Gastroesophageal sphincter (tissue), 4 donors: ENCODE data around the gene PARD3. TPM values are rescaled to one million over a fixed set of nuclear protein-coding genes. Genes with fewer than 3 reads are reported as not detected.
"Not testable (repeated sequence)": the region's sequence is repeated elsewhere in the genome, so short reads cannot be mapped to it uniquely, and the experiment has no call there.

Source experiments
- ATAC-seq: fragments of 150-250 bp; one replicate; pipeline ENCODE4 v1.9.1; 2016; ENCODE audit warnings: mild to moderate bottlenecking, moderate library complexity
- H3K27ac ChIP-seq, 4 donors: fragments of 200-600 bp; sonication (generic) in 3 of 4; 1 replicate in 3 of 4; 2 replicates in 1 of 4; pipeline ENCODE4 v1.5.1; 2016 to 2019
- H3K27me3 ChIP-seq: fragments of 200-600 bp; sonication (generic); one replicate; pipeline ENCODE4 v1.5.1; 2019
- H3K36me3 ChIP-seq, 2 donors: fragments of 200-600 bp; sonication (generic); one replicate each; pipeline ENCODE4 v1.5.1; 2019; ENCODE audit warnings: control low read depth in 1 of 2
- H3K4me1 ChIP-seq, 3 donors: fragments of 200-600 bp; sonication (generic); 1 replicate in 2 of 3; 2 replicates in 1 of 3; pipeline ENCODE4 v1.5.1; 2016 to 2019; ENCODE audit warnings: control low read depth in 2 of 3
- H3K4me3 ChIP-seq, 2 donors: fragments of 200-600 bp; sonication (generic); one replicate each; pipeline ENCODE4 v1.5.1; 2019; ENCODE audit warnings: mild to moderate bottlenecking in 1 of 2, moderate library complexity in 1 of 2
- H3K9me3 ChIP-seq, 3 donors: fragments of 200-600 bp; sonication (generic); one replicate each; pipeline ENCODE4 v1.5.1; 2017 to 2019; ENCODE audit warnings: control low read depth in 2 of 3
- EP300 ChIP-seq: sonication (generic); formaldehyde crosslinking; IDR thresholded peaks from one replicate; pipeline ENCODE4 v1.6.1; 2017; ENCODE audit warnings: antibody characterized with exemption, mild to moderate bottlenecking
- POLR2A ChIP-seq, 2 donors: fragments of 450-650 bp; IDR thresholded peaks; one replicate each; pipeline ENCODE4 v1.6.1; 2017; ENCODE audit warnings: antibody characterized with exemption in 2 of 2, mild to moderate bottlenecking in 2 of 2, moderate library complexity in 1 of 2
- POLR2AphosphoS5 ChIP-seq: sonication (generic); formaldehyde crosslinking; IDR thresholded peaks from one replicate; pipeline ENCODE4 v1.6.1; 2017; ENCODE audit warnings: antibody characterized with exemption
- WGBS, 2 donors: methylation state at CpG; one replicate each; pipeline ENCODE4 v1.1.5; 2018; ENCODE audit warnings: low coverage in 1 of 2; 5-methylcytosine and 5-hydroxymethylcytosine counted together
- total RNA-seq, 4 donors: library from RNA; depleted of rRNA; stranded (reverse); fragments of >200 nt; gene quantifications; one replicate each; pipeline ENCODE4 v1.1.0, GENCODE V29; 2016
- TF ChIP-seq, protein P1 (sequence below), 4 experiments: fragments of 200-600 bp in 2 of 4; fragments of 450-650 bp in 2 of 4; sonication (generic) in 1 of 4; IDR thresholded peaks; one replicate each; pipeline ENCODE4 v1.5.1; 2017 to 2019; ENCODE audit warnings: antibody characterized with exemption in 4 of 4, mild to moderate bottlenecking in 2 of 4, moderate library complexity in 2 of 4

Gene PARD3
- total RNA-seq, 4 donors from 2014 or later = 101 to 127 (median 115) TPM

DNA sequence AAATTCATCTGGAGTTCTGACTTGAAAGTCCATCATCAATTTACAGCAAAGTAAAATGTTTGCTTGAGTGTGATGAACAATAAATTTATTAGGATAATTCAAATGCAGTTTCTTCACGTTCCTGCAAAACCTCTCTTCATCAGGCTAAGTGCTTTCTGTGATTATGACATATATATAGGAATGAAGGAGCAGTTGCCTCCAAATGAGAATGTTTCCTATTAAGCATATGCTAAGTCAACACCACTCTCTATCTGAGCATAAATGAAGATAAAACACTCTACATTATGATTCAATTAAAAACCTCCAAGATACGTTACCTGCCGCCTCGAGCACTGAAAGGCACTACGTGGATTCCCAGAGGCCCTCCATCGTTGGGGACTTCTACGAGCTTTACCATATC is 416.1 kb downstream of the PARD3 start:
- Histone ChIP-seq H3K27ac (no peak overlapping the region), H3K27me3 (no peaks in the 10 kb centered on the region), H3K9me3 (no peaks in the 10 kb centered on the region), H3K4me1 (peaks cover 0 to 9% (median 0%) of the 10 kb centered on the region in 3 donors), H3K4me3 (no peak overlapping the region), H3K36me3 (peaks cover 0 to 5% of the 10 kb centered on the region in 2 donors)
- 74 to 80% methylated on average over 7 of the region's 7 CpGs for WGBS, 2 donors
- no peak for ATAC-seq
- TF ChIP-seq, protein P1, sequence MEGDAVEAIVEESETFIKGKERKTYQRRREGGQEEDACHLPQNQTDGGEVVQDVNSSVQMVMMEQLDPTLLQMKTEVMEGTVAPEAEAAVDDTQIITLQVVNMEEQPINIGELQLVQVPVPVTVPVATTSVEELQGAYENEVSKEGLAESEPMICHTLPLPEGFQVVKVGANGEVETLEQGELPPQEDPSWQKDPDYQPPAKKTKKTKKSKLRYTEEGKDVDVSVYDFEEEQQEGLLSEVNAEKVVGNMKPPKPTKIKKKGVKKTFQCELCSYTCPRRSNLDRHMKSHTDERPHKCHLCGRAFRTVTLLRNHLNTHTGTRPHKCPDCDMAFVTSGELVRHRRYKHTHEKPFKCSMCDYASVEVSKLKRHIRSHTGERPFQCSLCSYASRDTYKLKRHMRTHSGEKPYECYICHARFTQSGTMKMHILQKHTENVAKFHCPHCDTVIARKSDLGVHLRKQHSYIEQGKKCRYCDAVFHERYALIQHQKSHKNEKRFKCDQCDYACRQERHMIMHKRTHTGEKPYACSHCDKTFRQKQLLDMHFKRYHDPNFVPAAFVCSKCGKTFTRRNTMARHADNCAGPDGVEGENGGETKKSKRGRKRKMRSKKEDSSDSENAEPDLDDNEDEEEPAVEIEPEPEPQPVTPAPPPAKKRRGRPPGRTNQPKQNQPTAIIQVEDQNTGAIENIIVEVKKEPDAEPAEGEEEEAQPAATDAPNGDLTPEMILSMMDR (IDR thresholded peaks at IDR 0.05) = no peak
- TF ChIP-seq POLR2A (IDR thresholded peaks at IDR 0.05) (no peak), EP300 (no peak), POLR2AphosphoS5 (no peak)

DNA sequence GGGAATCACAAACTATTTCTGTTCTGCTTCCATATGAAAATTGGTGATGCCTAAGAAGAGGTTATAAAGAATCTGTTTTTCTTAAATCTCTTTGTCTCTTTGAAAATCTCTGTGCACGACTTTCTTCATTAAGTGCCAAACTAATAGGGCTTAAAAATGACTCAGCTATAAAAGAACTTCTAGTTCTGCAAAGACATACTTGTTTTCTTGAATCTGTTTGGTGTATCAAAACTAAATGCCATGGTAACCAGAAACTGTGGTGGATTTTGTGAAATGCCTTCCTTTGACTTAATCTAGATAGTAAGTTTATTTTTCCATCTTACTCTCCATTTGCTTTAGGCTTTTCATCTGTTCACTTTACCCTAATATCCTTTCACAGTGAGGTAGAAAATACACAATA is 417.8 kb downstream of the PARD3 start:
- Histone ChIP-seq H3K4me1 (no peaks in the 10 kb centered on the region), H3K36me3 (peaks cover 0 to 5% of the 10 kb centered on the region in 2 donors), H3K4me3 (no peak overlapping the region), H3K27me3 (no peaks in the 10 kb centered on the region), H3K9me3 (no peaks in the 10 kb centered on the region), H3K27ac (no peak overlapping the region)
- ATAC-seq = peak; percentile 43
- TF ChIP-seq POLR2AphosphoS5 = no peak
- WGBS, 2 donors = 27 to 42% methylated on average over 1 of the region's 1 CpG

DNA sequence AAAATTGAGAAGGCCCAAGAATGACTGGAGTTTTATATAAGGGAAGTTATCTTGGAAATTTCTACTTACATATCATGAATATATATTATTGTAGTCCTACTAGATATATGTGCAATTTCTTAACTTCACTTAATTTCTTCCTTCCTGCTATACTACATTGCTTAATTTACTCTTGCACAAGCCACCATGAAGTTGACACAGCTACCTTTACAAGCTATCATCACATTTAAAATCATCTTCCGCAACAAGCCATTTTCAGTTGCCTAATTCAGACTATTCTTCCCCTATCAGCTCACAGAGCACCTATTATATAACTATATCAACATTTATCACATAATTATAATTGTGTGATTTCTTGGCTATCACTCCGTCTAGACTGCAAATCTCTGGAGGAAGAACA is 418.4 kb downstream of the PARD3 start:
- Histone ChIP-seq H3K9me3 (no peaks in the 10 kb centered on the region), H3K4me3 (no peak overlapping the region), H3K4me1 (no peaks in the 10 kb centered on the region), H3K27ac (no peak overlapping the region), H3K36me3 (peaks cover 0 to 5% of the 10 kb centered on the region in 2 donors), H3K27me3 (no peaks in the 10 kb centered on the region)
- WGBS, 2 donors = 79 to 82% methylated on average over 2 of the region's 2 CpGs
- TF ChIP-seq EP300 = no peak
- TF ChIP-seq, protein P1 (IDR thresholded peaks at IDR 0.05) = no peak
- TF ChIP-seq POLR2AphosphoS5 = no peak
- TF ChIP-seq POLR2A (IDR thresholded peaks at IDR 0.05) = no peak
- ATAC-seq = no peak

DNA sequence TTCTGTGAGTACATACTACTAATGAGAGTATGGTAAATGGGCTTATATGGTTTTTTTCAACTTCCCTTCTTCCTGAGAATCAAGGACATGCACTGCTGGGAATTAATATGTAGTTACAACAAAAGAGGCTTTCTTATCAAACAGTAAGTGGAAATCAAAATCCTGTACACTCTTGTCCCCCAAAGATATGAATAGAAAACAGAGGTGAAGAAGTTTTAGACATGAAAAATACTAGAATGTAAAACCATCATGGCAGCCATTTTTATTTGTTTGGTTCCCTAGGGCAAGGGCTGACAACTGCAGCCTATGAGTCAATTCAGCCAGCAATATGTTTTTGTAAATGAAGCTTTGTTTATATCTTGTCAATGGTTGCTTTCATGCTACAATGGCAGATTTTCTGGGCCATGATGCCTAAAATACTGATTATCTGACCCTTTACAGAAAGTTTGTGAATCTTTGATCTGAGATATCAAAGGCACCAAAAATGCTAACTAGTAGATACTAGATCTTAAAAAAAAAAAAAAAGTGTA is 422.4 kb downstream of the PARD3 start:
- no peak overlapping the region for H3K4me3 ChIP-seq
- H3K9me3 ChIP-seq = no peaks in the 10 kb centered on the region
- H3K4me1 ChIP-seq = peaks cover 0 to 12% (median 0%) of the 10 kb centered on the region in 3 donors
- no peaks in the 10 kb centered on the region for H3K27me3 ChIP-seq
- peaks cover 0 to 5% of the 10 kb centered on the region in 2 donors for H3K36me3 ChIP-seq
- TF ChIP-seq POLR2A (IDR thresholded peaks at IDR 0.05) (no peak), EP300 (no peak), POLR2AphosphoS5 (no peak)
- TF ChIP-seq, protein P1 (IDR thresholded peaks at IDR 0.05) = no peak
- no peak for ATAC-seq
- no peak overlapping the region for H3K27ac ChIP-seq

DNA sequence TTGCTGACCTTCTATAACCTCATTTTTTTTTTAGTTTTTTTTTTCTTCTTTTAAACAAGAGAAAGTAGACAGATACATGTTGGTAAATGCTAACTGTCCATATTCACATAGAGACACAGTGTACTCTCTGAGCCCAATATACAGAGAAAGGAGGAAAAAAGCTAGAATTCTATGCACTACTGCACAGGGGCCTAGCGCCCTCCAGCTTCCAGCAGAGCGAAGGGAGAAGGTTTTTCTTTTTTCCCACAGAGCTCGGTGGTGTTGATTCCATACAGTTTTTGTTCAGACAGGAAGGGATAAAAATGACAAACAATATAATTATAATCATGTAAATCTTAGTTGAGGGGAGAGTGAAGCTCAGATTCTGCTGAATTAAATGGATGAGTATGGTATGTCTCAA is 423.9 kb downstream of the PARD3 start:
- not testable (repeated sequence) for H3K27ac ChIP-seq
- 66 to 81% methylated on average over 3 of the region's 3 CpGs for WGBS, 2 donors

DNA sequence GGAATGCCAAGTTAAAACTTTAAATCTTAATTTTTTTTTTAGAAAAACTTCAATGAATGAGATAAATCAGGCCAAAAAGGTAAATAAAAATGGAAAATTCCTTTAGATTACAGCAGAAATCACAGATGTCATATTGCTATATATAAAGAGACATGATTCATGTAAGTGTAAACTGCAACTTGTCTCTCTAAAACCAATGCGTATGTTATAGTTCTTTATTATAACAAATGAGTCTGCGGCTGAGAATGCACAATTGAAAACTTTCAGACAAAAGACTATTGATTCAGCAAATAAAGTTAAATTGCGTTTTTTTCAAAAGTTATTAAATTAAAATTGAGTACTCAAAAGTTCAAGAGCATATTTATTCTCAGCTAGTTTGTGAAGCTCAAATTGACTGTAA is 425.3 kb downstream of the PARD3 start:
- ATAC-seq = no peak
- Histone ChIP-seq H3K4me3 (no peak overlapping the region), H3K36me3 (no peaks in the 10 kb centered on the region), H3K4me1 (peaks cover 0 to 21% (median 0%) of the 10 kb centered on the region in 3 donors), H3K27ac (no peak overlapping the region), H3K27me3 (no peaks in the 10 kb centered on the region), H3K9me3 (no peaks in the 10 kb centered on the region)
- TF ChIP-seq POLR2AphosphoS5 = no peak
- no peak for TF ChIP-seq EP300
- TF ChIP-seq, protein P1 (IDR thresholded peaks at IDR 0.05) = no peak
- TF ChIP-seq POLR2A (IDR thresholded peaks at IDR 0.05) = no peak
- 79 to 98% methylated on average over 3 of the region's 3 CpGs for WGBS, 2 donors

More for the DNA sequence above, 423.9 kb downstream of the PARD3 start:
- not testable (repeated sequence) for H3K4me3 ChIP-seq, H3K9me3 ChIP-seq, ATAC-seq, H3K36me3 ChIP-seq, H3K27me3 ChIP-seq
- peaks cover 0 to 21% (median 0%) of the 10 kb centered on the region in 3 donors for H3K4me1 ChIP-seq
